ENCODE data around the gene TRIM44.
A peak's percentile ranks its signal among the peaks of the same experiment; 100 is the strongest.

Gene TRIM44

DNA sequence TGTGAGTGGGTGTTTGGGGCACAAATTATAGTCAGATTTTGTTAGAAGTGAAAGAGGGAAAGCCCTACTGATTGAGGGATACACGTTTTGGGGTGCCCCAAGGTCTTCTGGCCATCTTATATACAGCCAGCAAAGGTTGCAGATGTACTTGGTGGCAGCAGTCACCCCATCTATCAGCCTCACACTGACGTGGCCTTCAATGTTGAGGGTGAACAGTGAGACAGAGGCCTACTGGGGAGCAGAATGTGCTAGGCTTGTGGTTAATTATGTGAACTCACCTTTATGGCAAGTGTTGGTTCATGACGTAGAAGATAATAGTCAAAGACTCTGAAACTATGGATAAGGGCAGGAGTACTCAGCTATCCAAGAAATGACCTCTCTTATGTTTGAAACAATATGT, 121.2 kb downstream of the TRIM44 start:
- CTCF ChIA-PET = interaction anchor here (2.6 kb wide), 1 partner anchor 38 kb away, joined by 20 read pairs; no protein-coding TSS in a partner anchor
- POLR2A ChIA-PET = no interaction called here
- no peak for DNase-seq (ENCODE audit: extremely low spot score)
- TF ChIP-seq, protein P1, sequence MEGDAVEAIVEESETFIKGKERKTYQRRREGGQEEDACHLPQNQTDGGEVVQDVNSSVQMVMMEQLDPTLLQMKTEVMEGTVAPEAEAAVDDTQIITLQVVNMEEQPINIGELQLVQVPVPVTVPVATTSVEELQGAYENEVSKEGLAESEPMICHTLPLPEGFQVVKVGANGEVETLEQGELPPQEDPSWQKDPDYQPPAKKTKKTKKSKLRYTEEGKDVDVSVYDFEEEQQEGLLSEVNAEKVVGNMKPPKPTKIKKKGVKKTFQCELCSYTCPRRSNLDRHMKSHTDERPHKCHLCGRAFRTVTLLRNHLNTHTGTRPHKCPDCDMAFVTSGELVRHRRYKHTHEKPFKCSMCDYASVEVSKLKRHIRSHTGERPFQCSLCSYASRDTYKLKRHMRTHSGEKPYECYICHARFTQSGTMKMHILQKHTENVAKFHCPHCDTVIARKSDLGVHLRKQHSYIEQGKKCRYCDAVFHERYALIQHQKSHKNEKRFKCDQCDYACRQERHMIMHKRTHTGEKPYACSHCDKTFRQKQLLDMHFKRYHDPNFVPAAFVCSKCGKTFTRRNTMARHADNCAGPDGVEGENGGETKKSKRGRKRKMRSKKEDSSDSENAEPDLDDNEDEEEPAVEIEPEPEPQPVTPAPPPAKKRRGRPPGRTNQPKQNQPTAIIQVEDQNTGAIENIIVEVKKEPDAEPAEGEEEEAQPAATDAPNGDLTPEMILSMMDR (IDR thresholded peaks at IDR 0.05; ENCODE audit: control extremely low read depth, extremely low read depth, low read depth, missing control alignments) = no peak

DNA sequence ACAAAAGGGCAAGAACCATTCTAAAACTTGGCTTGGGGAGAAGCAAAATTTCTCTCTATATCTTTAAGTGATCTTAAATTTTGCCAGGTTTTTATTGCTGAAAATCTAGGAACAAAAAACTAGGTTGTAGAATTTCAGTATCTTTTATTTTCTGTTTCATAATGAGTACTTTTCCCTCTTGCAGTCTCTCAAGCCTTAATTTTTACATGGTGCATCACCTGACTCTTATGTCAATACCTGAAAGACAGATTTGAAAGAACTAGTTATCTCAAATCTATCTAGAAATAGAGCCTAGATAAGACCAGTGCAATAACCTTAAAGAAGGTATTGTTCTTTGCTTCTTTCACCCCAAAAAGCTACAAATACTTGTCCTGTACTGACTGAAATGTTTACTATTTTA, 122.1 kb downstream of the TRIM44 start:
- peak; percentile 33 for DNase-seq (ENCODE audit: extremely low spot score)
- TF ChIP-seq, protein P1 (IDR thresholded peaks at IDR 0.05; ENCODE audit: control extremely low read depth, extremely low read depth, low read depth, missing control alignments) = no peak
- POLR2A ChIA-PET = no interaction called here
- CTCF ChIA-PET = interaction anchor here (1.5 to 2.6 kb wide), 3 partner anchors 15 to 37 kb away, joined by 3 to 11 read pairs (median 7); no protein-coding TSS in a partner anchor

DNA sequence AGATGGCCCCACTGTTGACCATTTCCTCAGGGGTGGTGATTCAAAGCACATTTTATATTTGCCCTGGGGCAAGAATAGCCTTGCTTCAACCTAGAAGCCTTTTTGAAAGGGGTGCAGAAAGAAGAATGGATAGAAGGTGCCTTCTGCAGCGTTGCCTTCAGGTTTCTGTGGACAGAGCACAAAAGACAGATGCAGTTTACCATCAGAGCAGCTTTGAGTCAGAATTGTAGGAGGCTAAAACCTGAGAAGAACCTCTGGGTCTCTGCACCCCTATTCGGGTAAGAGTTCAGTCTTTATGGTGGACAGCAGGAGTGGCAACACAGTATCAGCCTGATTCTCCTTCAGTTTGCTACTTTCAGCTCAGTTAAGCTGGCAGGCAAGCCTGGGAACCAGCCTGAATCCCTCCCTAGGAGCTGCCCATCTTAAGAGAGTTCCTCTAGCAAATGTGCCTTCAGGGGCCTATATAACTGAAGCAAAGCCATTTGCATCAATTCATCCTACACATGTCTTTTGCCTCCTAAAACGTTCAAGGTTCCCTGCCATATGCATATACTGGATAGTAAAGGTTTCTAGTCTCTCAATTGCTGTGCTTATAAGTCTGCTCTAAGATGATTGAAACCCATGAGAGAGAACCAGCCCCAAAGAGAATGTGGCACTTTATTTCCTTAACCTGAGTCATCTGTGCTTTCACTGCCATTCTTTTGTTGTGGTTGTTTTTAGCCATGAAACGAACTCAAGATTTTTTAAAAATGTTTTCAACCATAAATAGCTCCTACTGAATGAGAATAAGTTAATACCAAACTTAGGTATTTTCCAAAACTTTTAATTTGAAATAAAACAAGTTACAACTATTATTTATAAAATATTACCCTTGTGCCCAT, 123.0 kb downstream of the TRIM44 start:
- TF ChIP-seq, protein P1 (IDR thresholded peaks at IDR 0.05; ENCODE audit: control extremely low read depth, extremely low read depth, low read depth, missing control alignments) = no peak
- POLR2A ChIA-PET = no interaction called here
- CTCF ChIA-PET = interaction anchor here (1.5 to 2.6 kb wide), 3 partner anchors 14 to 36 kb away, joined by 3 to 11 read pairs (median 7); no protein-coding TSS in a partner anchor
- DNase-seq (ENCODE audit: extremely low spot score) = peak; percentile 21

DNA sequence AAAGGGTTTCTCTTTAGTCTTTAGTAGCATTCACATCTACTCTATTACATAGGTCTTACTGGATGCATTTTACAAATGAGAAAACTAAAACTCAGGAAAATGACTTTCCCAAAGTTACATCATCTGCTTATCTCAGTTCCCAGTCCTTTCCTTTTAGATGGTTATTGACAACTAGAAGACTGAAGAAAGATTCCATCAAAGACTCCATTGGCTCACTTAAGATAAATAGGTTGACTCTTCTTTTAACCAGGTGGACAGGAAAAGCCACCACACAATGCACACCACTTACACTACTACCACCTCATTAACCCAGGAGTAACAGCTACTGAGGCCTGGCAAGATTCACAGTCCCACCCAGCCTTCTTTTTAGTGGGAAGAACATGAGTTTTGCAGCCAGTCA, 123.6 kb downstream of the TRIM44 start:
- ChIA-PET POLR2A (no interaction called here), CTCF (interaction anchor here (1.5 to 2.6 kb wide), 3 partner anchors 14 to 36 kb away, joined by 3 to 11 read pairs (median 7); no protein-coding TSS in a partner anchor)
- DNase-seq (ENCODE audit: extremely low spot score) = no peak
- TF ChIP-seq, protein P1 (IDR thresholded peaks at IDR 0.05; ENCODE audit: control extremely low read depth, extremely low read depth, low read depth, missing control alignments) = no peak

DNA sequence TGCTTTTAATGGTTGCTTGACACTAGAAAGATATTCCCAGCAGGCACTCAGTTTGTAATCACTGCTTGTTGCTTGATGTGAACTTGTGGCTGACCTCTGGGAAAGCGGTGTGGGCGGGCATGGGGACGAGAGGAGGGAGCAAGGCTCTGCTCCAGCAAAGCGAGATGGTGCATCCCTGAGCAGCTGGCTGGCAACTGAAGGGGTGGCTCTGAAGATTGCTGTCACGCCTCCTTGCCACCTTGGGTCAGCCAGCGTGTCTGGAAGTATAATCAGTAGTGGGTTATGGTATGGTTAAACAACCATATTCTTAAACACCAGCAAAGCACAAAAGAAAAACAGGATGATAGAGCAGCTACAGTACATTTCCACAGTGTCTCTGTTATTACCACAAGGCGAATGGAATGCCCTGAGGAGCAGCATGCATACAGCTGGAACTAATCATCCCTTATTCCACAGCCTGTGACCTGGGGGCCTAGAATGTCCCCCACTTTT, 124.5 kb downstream of the TRIM44 start:
- ChIA-PET POLR2A (no interaction called here), CTCF (interaction anchor here (2.3 to 2.6 kb wide), 2 partner anchors 13 to 35 kb away, joined by 7 to 11 read pairs; no protein-coding TSS in a partner anchor)
- TF ChIP-seq, protein P1 (IDR thresholded peaks at IDR 0.05; ENCODE audit: control extremely low read depth, extremely low read depth, low read depth, missing control alignments) = no peak
- no peak for DNase-seq (ENCODE audit: extremely low spot score)

- ChIA-PET CTCF (no interaction called here), POLR2A (no interaction called here)
- TF ChIP-seq, protein P1 (IDR thresholded peaks at IDR 0.05; ENCODE audit: control extremely low read depth, extremely low read depth, low read depth, missing control alignments) = no peak
- DNase-seq (ENCODE audit: extremely low spot score) = no peak
Measured at GRCh38 chr11:35787626-35788025, 125.1 kb downstream of the TRIM44 start.

All from GM10248 (cell line).